Natural killer cell (primary cell): ENCODE measurements around the gene CLIC1. TPM values are rescaled to one million over a fixed set of nuclear protein-coding genes. Genes with fewer than 3 reads are reported as not detected.

Experiments used
- ATAC-seq, 3 donors: fragments of 150-1000 bp in 2 of 3; fragments of 200-7000 bp in 1 of 3; cut with Tn5 transposase; 1 replicate in 1 of 3; 2 replicates in 2 of 3; pipeline ENCODE4 v1.10.0; 2021; ENCODE audit warnings: mild to moderate bottlenecking in 2 of 3, moderate library complexity in 2 of 3
- DNase-seq, 2 donors: peaks; one replicate each; pipeline versions ENCODE4 v3.0.0 to v3.0.0-alpha.2; 2013 to 2021; ENCODE audit warnings: mixed read lengths in 1 of 2
- H3K27ac ChIP-seq: one replicate; pipeline ENCODE4 v1.5.1; 2013; ENCODE audit warnings: mild to moderate bottlenecking, low read length
- H3K27me3 ChIP-seq: one replicate; pipeline ENCODE4 v1.6.1; 2013; ENCODE audit warnings: low read length; ENCODE audit not compliant: control insufficient read depth, insufficient read depth
- H3K36me3 ChIP-seq: one replicate; pipeline ENCODE4 v1.6.1; 2013; ENCODE audit warnings: low read length; ENCODE audit not compliant: control insufficient read depth, insufficient read depth
- H3K4me1 ChIP-seq: one replicate; pipeline ENCODE4 v1.6.1; 2013; ENCODE audit warnings: low read length; ENCODE audit not compliant: control insufficient read depth, insufficient read depth
- H3K4me3 ChIP-seq: one replicate; pipeline ENCODE4 v1.5.1; 2013; ENCODE audit warnings: low read length
- H3K9me3 ChIP-seq: one replicate; pipeline ENCODE4 v1.6.1; 2013; ENCODE audit warnings: low read length; ENCODE audit not compliant: control insufficient read depth, insufficient read depth
- H3K27ac Mint-ChIP-seq, 2 donors: one replicate each; pipeline ENCODE4 v1.8.0; 2022; ENCODE audit warnings: mild to moderate bottlenecking in 2 of 2, mixed read lengths in 2 of 2, moderate library complexity in 1 of 2
- H3K27me3 Mint-ChIP-seq, 2 donors: one replicate each; pipeline ENCODE4 v1.8.0; 2022; ENCODE audit warnings: low read depth in 2 of 2, mixed read lengths in 2 of 2
- H3K36me3 Mint-ChIP-seq: one replicate; pipeline ENCODE4 v1.8.0; 2022; ENCODE audit warnings: mixed read lengths
- H3K4me1 Mint-ChIP-seq, 2 donors: one replicate each; pipeline ENCODE4 v1.8.0; 2022; ENCODE audit warnings: mixed read lengths in 2 of 2
- H3K4me3 Mint-ChIP-seq: one replicate; pipeline ENCODE4 v1.8.0; 2022; ENCODE audit warnings: mild to moderate bottlenecking, moderate library complexity, mixed read lengths
- H3K9me3 Mint-ChIP-seq, 2 donors: one replicate each; pipeline ENCODE4 v1.8.0; 2022; ENCODE audit warnings: mixed read lengths in 2 of 2
- WGBS: methylation state at CpG from one replicate; pipeline ENCODE4 v1.1.7; 2013; ENCODE audit warnings: missing lambda C conversion rate; ENCODE audit not compliant: insufficient coverage; 5-methylcytosine and 5-hydroxymethylcytosine counted together
- intact Hi-C: fragments of 100-400 bp; cut with micrococcal nuclease; formaldehyde crosslinking; loops from one replicate; pipeline ENCODE4 v1.14.2; 2022
- total RNA-seq, 4 donors: library from RNA; stranded (reverse); fragments of 120-200 nt in 1 of 4; gene quantifications; one replicate each; pipeline versions ENCODE4 v1.2.3 to v1.2.4, GENCODE V29; 2013 to 2022
- TF ChIP-seq, protein P1 (sequence below): fragments of 200-600 bp; IDR thresholded peaks from one replicate; pipeline ENCODE4 v1.8.0; 2022; ENCODE audit warnings: antibody characterized with exemption

CLIC1 gene
- total RNA-seq, 3 donors from 2014 or later (not counting 1 experiment from before 2014, with no cell fraction given), result 348 to 363 (median 355) TPM

GRCh38 chr6:31764198-31764597 is 27.9 kb upstream of the CLIC1 start:
- Histone ChIP-seq H3K36me3 (peaks cover 3% of the 10 kb centered on the region), H3K4me3 (no peak overlapping the region), H3K27ac (no peak overlapping the region), H3K27me3 (no peaks in the 10 kb centered on the region), H3K4me1 (no peaks in the 10 kb centered on the region), H3K9me3 (no peaks in the 10 kb centered on the region)
- DNase-seq, result no peak
- ATAC-seq, result no peak
- WGBS, result 95% methylated on average over 3 of the region's 4 CpGs
- H3K4me3 Mint-ChIP-seq, result no peak overlapping the region
- intact Hi-C loops, result no loop called here
- no peak overlapping the region for H3K27ac Mint-ChIP-seq
- H3K9me3 Mint-ChIP-seq, result no peaks in the 10 kb centered on the region
- no peaks in the 10 kb centered on the region for H3K27me3 Mint-ChIP-seq
- no peaks in the 10 kb centered on the region for H3K36me3 Mint-ChIP-seq
- H3K4me1 Mint-ChIP-seq, result peaks cover 0 to 10% of the 10 kb centered on the region in 2 donors
- TF ChIP-seq, protein P1, sequence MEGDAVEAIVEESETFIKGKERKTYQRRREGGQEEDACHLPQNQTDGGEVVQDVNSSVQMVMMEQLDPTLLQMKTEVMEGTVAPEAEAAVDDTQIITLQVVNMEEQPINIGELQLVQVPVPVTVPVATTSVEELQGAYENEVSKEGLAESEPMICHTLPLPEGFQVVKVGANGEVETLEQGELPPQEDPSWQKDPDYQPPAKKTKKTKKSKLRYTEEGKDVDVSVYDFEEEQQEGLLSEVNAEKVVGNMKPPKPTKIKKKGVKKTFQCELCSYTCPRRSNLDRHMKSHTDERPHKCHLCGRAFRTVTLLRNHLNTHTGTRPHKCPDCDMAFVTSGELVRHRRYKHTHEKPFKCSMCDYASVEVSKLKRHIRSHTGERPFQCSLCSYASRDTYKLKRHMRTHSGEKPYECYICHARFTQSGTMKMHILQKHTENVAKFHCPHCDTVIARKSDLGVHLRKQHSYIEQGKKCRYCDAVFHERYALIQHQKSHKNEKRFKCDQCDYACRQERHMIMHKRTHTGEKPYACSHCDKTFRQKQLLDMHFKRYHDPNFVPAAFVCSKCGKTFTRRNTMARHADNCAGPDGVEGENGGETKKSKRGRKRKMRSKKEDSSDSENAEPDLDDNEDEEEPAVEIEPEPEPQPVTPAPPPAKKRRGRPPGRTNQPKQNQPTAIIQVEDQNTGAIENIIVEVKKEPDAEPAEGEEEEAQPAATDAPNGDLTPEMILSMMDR, result no peak

- ATAC-seq (no peak), DNase-seq (no peak)
- Histone ChIP-seq H3K4me3 (no peak overlapping the region), H3K9me3 (no peaks in the 10 kb centered on the region), H3K27me3 (no peaks in the 10 kb centered on the region), H3K36me3 (peaks cover 3% of the 10 kb centered on the region), H3K27ac (no peak overlapping the region), H3K4me1 (no peaks in the 10 kb centered on the region)
- peaks cover 0 to 10% of the 10 kb centered on the region in 2 donors for H3K4me1 Mint-ChIP-seq
- 88% methylated on average over 1 of the region's 1 CpG for WGBS
- H3K4me3 Mint-ChIP-seq, result no peak overlapping the region
- H3K36me3 Mint-ChIP-seq, result no peaks in the 10 kb centered on the region
- intact Hi-C loops, result no loop called here
- no peaks in the 10 kb centered on the region for H3K9me3 Mint-ChIP-seq
- no peaks in the 10 kb centered on the region for H3K27me3 Mint-ChIP-seq
- H3K27ac Mint-ChIP-seq, result no peak overlapping the region
- TF ChIP-seq, protein P1, result no peak
These were observed 27.2 kb upstream of the CLIC1 start for GRCh38 chr6:31763619-31763940.

DNA sequence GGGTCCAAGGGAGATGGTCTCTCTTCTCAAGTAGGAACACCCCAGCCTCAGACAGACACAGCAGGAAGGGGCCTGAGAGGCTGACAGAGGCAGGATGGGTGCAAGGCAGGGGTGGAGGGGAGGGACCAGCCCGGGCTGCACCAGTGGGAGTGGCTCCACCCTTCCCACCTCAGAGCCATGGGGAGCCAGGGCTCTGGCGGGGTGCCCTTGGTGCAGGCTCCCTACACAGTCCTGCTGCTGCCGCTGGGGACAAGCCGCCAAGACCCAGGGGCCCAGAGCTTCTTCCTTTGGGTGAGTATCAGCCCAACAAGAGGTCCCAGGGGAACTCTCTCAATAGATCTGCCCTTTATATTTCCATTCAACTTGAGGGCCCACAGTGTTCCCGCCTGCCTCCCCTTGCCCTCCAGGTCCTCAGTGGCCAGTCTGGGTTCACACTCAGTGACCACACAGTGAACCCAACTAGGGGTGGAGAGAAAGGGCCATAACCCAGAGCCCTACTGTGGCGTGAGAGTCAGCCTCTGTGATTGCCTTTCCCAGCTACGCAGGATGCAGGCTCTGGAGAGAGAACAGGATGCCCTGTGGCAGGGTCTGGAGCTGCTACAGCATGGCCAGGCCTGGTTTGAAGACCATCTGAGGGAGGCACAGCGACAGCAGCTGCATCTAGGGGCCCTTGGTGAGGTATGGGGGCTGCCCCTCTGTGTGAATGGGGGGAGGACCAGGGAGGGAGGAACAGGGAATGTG is 26.7 kb upstream of the CLIC1 start:
- no peaks in the 10 kb centered on the region for H3K9me3 ChIP-seq
- no peaks in the 10 kb centered on the region for H3K4me1 ChIP-seq
- H3K36me3 ChIP-seq, result peaks cover 3% of the 10 kb centered on the region
- H3K27me3 ChIP-seq, result no peaks in the 10 kb centered on the region
- TF ChIP-seq, protein P1, result no peak
- no peak overlapping the region for H3K4me3 ChIP-seq
- Mint-ChIP-seq H3K27ac (no peak overlapping the region), H3K4me1 (peaks cover 0 to 10% of the 10 kb centered on the region in 2 donors), H3K36me3 (no peaks in the 10 kb centered on the region), H3K9me3 (no peaks in the 10 kb centered on the region), H3K4me3 (no peak overlapping the region), H3K27me3 (no peaks in the 10 kb centered on the region)
- DNase-seq, result no peak
- ATAC-seq, result no peak
- WGBS, result 91% methylated on average over 8 of the region's 8 CpGs
- intact Hi-C loops, result no loop called here
- H3K27ac ChIP-seq, result no peak overlapping the region

DNA sequence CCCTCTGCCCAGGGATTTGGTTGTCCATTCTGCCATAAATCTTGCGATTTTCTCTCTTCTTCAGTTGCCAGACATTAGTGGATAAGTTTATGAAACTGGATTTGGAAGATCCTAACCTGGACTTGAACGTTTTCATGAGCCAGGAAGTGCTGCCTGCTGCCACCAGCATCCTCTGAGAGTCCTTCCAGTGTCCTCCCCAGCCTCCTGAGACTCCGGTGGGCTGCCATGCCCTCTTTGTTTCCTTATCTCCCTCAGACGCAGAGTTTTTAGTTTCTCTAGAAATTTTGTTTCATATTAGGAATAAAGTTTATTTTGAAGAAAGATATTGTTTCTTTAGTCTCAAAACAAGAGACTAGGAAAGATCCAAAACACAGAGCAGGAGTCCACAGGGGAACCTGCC is 26.0 kb upstream of the CLIC1 start, which contains the start of gene SAPCD1:
SAPCD1 (plus strand) TSS at position 301 of the 400 bp plus-strand sequence. CDS start 399 bp downstream, outside the sequence.
- H3K27ac Mint-ChIP-seq, result no peak within 1 kb of the TSS
- 84% methylated on average over 4 of the region's 4 CpGs for WGBS

More for the DNA sequence above, 26.0 kb upstream of the CLIC1 start, which contains the start of gene SAPCD1:
- TF ChIP-seq, protein P1, result no peak
- Mint-ChIP-seq H3K4me3 (no peak within 1 kb of the TSS), H3K4me1 (peaks cover 0 to 7% of the 10 kb centered on the region in 2 donors), H3K9me3 (no peaks in the 10 kb centered on the region), H3K36me3 (no peaks in the 10 kb centered on the region), H3K27me3 (no peaks in the 10 kb centered on the region)
- Histone ChIP-seq H3K27ac (no peak within 1 kb of the TSS), H3K4me3 (no peak within 1 kb of the TSS), H3K27me3 (no peaks in the 10 kb centered on the region), H3K36me3 (peaks cover 3% of the 10 kb centered on the region), H3K9me3 (no peaks in the 10 kb centered on the region), H3K4me1 (no peaks in the 10 kb centered on the region)
- ATAC-seq, result no peak
- DNase-seq, result no peak
- intact Hi-C loops, result no loop called here
